ENCODE measurements around the gene SBK2.
"Not testable (repeated sequence)": the region's sequence is repeated elsewhere in the genome, so short reads cannot be mapped to it uniquely, and the experiment has no call there.

The SBK2 gene

DNA sequence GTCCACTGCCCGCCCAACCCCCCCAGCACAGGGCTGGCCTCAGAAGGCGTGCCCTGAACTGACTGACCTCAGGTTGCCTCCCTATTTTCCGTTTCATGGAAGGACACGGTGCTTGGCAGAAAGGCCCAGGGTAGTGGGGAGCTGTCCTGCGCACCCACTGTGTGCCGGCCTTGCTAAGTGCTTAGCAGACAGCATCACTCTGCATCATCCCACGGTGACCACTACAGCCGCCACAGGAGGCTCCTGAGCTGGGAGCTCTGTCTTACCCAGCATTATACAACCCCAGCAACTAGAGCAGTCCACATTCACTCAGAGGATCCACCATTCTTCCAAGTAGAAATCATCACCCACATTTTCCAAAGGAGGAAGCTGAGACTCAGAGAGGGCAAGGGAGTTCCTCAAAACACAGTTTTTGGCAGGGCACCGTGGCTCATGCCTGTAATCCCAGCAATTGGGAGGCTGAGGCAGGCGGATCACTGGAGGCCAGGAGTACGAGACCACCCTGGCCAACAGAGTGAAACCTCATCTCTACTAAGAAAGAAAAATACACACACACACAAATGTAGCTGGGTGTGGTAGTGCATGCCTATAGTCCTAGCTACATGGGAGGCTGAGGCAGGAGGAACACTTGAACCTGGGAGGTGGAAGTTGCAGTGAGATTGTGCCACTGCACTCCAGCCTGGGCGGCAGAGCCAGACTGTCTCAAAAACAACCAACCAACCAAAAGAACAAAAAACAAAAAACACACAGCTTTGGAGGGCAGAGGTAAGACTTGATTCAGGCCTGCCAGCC is 1.6 kb downstream of the SBK2 start:
- no peak for DNase-seq

DNA sequence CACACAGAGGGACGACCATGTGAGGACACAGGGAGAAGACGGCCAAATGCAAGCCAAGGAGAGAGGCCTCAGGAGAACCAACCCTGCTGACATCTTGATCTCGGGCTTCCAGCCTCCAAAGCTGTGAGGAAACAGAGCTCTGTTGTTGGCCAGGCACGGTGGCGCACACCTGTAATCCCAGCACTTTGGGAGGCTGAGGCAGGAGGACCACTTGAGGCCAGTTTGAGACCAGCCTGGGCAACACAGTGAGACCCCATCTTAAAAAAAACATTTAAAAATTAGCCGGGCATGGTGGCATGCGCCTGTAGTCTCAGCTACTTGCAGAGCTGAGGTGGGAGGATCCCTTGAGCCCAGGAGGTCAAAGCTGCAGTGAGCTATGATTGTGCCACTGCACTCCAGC is 2.7 kb downstream of the SBK2 start:
- not testable (repeated sequence) for DNase-seq

DNA sequence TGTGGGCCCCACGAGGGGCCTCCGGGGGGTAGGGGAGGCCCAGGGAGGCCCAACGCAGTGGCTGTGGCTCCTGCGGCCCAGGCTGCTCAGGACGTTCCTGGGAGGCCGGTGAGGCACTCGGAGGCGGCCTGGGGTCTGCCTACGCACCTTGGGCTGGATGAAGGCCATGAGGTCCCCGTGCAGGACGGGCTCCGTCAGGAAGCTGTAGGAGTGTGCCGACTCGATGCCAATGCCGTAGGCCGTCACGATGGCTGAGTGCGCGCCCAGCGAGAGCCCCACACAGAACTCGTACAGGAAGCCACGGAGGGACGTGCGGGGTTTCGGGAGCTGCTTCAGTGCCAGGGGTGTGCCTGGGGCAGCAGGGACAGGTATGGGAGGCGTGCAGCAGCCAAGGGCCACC is 5.9 kb downstream of the SBK2 start:
- DNase-seq: no peak

DNA sequence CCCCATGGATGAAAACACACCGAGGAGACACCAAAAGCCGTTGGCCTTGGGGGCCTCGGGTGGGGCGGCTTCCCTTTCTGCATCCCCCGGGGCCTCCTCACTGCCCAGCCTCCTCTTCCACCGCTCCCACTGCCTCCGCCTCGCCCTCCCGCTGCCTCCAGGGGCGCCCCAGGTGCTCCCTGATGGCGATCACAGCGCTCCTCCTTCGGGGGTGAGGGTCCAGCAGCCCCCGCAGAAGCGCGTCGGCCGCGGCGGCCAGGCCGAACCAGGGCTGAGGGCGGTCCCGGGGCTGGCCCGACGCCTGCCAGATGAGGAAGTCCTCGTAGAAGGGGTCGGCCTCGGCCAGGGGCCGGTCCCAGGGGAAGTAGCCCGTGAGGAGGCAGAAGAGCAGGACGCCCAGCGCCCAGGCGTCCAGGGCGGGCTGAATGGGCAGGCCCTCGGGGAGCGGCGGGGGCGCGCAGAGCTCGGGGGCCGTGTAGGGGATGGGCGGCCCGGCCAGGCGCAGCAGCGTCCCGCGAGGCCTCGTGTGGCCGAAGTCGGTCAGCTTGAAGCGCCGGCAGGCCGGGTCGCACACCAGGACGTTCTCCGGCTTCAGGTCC is 7.2 kb downstream of the SBK2 start:
- no peak for DNase-seq

DNA sequence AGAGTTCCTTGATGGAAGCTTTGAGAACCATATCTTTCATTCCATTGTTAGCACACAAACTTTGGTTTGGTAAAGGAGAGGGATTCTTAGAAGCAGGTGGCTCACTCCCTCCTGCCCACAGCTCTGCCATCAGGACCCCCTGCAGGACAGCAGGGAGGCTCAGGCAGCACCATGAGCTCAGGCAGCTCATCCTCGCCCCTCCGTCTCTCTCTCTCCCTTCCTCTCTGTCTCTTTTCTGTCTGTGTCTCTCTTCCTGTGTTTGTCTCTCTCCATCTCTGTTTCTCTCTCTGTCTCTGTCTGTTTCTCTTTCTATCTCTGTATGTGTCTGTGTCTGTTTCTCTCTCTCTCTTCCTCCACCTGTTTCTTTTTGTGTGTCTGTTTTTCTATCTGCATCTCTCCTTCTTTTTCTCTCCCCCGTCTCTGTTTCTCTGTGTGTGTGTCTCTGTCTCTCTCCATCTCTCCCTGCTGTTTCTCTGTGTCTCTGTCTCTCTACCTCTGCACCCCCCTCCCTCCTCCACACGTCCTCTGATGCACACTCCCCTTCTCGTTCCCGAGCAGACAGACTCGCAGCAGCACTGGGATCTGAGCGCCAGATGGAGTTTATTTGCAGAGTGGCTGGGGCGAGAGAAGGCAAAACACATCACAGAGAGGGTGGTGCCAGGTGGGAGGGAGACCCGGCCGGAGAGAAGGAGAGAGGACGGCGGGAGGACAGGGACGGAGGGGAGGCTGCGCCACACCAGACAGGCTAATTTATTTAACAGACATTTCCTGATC is 8.7 kb downstream of the SBK2 start:
- no peak for DNase-seq

DNA sequence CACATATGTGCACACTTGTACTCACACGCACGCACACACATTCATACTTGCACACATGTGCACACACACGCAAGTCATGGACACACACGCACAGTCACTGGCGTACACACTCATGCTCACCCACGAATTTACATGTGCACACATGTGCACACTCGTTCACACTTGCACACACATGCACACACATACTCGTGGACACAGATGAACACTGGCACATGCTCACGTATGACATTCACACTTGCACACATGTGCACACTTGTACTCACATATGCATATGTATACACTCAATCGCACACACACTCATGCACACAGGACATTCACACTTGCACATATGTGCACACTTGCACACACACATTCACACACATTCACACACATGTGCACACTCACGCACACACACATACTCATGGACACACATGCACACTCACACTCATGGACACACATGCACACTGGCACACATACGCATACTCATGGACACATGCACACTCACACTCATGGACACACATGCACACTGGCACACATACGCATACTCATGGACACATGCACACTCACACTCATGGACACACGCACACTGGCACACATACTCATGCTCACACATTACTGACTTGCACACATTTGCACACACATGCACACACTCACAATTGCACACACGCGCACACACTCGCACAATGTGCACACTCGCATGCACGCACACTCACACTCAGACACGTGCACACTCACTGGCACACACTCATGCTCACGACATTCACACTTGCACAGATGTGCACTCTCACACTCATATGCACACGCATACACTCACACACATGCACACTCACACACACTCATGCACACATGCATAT is 9.5 kb downstream of the SBK2 start:
- DNase-seq: no peak

DNA sequence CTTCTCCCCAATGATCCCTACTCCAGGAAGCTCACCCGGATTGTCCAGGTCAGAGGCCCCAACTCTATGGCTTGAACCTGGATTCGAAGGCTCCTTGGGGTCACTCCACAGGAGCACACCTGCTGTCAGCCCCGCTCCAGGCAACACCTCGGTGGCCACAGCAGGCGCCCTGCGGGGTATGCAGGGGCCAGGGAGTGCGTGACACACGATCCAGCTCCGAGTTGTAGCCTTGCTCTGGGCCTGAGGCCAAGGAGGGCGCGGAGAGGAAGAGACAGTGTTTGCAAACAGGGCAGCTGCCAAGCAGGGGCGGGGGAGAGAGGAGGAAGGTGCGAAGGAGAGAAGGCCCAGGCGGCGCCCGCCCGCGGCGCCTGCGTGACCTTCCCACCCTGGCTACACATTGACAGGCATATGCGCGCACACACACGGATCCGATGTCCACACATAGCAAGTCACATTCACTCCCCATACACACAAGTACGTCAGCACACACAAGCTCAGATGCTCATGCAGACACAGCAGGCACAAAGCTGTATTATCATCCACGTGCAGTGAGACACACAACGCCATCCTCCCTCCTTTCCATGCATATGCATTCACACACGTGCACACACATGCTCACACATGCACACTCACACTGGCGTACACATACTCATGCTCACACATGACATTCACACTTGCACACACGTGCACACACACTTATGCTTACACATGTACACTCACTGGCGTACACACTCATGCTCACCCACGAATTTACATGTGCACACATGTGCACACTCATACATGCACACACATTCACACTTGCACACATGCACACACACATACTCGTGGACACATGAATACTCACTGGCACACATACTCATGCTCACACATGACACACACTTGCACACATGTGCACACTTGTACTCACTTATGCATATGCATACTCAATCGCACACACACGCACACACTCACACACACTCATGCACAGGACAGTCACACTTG is 10.4 kb downstream of the SBK2 start:
- DNase-seq: no peak

DNA sequence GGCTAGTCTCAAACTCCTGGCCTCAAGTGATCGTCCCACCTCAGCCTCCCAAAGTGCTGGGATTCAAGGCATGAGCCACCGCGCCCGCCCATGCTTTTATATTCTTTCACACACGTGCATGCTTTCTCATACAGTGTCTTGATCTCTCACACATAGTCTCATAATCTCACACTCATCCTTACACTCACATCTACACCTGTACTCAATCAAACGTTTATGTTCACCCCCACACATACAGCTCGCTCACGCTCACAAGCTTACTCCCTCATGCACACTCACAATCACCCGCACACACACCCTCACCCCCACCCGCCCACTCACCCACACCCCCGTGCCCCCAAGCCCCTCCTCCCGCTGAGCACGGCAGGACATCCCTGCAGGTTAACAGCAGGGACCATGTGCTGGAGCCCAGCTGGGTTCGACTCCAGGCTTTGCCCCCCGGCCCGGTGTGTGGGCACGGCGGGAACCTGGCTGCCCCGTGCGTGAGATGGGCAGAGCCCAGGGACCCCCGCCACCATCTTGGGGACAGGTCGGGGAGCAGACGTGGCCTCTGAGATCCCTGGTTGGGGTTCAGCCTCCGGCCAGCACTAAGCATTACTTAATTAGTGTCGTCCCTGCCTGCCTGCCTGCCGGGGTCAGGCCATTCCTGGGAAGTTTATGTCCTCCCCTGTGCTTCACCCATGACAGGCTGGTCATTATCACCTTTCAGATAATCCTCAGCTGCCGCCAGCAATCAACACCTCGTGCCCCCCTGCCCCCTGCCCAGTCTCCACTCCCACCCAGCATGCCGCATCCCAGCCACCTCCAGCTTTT is 11.4 kb downstream of the SBK2 start:
- no peak for DNase-seq

DNA sequence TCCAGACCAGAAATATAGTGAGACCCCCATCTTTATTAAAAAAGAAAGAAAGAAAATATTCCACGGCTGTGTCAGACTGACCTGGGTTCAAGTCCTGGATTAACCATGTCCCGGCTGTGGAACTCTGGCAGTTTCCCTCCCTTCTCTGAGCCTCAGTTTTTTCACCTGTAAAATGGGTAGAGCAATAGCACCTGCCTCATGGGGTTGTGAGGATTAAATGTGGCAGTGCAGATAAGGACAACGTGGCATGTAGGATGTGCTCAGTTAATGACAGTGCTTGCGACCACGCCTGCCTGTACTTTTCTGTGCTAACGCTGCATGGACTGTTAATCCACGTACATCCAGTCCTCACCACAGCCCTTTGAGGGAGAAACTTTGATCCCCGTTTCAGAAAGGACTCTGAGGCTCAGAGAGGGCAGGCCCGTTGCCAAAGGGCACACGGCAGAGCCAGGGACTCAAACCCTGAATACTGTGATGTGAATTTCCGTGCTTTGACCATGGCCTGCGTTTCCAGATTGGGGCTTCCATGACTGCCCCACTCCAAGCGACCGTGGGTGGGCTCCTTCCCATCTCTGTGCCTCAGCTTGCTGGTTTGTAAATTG is 16.1 kb downstream of the SBK2 start:
- DNase-seq: no peak

DNA sequence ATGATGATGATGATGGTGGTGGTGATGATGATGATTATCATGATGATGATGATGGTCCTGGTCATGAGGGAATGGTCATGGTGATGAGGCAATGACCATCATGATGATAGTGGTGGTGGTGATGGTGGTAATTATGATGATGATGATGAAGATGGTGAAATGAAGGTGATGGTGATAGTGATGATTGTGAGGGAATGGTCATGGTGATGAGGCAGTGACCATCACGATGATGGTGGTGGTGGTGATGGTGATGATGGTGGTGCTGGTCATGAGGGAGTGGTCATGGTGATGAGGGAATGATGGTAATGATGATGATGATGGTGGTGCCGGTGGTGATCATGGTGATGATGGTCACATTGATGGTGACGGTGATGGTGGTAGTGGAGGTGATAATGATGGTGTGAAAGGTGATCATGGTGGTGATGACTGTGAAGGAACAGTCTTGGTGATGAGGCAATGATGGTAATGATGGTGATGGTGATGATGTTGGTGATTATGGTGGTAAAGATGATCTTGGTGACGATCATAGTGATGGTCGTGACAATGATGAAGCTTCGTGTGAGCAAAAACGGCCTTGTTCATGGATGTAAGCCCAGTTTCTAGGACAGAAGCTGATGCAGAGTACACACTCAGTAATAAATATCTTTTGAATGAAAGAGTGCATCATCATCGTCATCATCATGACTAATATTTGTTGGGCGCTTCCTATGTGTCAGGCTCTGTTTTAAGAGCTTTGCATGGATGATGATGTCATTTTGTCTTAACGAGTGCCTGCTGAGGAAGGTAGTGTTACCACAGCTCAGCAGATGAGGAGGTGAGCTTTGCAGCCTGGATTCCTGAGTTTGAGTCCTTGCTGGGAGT is 17.3 kb downstream of the SBK2 start:
- no peak for DNase-seq

DNA sequence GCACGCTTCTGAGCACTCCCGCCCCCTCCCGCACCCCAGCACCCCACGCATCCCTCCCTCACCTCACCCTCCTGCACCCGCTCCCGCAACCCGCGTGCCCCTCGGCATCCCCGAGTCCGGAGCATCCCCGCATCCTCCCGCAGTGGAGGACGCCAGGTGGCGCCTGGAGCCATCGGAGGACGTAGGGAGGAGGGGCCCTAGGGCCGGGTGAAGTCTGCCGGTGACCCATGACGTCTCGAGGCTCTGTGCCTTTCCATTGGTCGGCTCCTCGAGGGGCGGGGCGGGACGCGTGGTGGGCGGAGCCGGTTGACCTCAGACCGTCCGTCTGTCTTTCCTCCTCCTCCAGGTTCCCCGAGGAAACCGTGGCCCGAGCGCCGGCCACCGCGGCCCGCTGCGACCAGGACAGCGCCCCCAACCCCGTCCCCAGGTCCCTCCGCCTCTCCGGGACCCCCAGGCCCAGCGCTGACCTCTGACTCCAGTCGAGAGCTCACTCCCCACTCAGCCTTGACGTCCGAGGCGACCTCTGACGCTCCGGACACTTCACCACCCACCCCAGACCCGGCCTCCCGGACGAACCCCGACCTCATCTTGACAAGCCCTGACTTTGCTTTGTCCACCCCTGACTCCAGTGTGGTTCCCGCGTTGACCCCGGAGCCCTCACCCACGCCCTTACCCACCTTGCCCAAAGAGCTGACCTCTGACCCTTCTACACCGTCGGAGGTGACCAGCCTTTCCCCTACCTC is 19.9 kb downstream of the SBK2 start:
- DNase-seq: peak; percentile 81 to 89 (median 86)

DNA sequence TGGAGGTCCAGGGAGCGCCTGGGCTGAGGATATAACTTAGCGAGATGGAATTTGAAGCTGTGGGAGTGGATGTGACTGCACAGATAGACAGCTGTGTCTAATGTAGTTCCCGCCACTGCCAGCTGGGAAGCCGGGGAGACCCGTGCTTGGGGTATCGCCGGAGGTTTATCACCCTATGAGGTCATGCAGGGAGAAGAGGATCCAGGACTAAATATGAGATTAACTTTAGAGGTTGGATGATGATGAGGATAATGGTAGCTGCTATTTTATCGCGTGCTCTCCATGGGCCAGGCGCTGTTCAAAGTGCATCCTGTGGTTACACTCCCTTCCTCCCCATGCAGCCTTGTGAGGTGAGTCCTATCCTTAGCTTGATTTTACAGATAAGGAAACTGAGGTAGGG is 28.8 kb downstream of the SBK2 start:
- no peak for DNase-seq

DNA sequence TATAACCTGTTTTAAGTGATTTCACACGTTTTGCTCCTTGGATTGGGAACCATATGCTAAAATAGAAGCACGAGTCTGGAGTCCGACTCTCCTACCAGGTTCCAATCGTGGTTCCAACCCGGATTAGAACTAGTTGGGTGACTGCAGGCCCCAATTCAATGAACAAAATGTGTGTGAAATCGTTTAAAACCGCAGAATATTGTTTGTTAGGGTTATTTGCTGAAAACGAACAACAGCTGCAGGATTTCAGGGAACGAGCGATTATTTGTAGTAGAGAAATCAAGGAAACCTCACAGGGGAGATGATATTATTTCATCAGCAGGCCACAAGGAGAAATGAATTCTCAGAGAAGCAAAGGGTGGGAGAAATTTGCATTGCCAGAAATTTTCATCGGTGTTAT is 32.0 kb downstream of the SBK2 start:
- no peak for DNase-seq

DNA sequence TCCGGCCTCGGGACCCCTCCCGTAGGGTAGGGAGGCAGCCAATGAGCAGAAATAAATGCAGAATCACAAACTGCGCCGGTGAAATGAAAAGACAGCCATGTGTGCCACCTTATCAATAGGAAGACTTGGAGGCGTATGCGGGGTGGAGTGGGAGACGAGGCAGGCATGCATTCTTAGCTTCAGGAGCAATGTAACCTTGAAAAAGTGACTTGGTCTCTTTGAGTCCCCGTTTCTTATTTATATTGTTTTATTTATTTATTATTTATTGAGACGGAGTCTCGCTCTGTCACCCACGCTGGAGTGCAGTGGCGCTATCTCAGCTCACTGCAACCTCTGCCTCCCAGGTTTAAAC is 32.7 kb downstream of the SBK2 start:
- no peak for DNase-seq

DNA sequence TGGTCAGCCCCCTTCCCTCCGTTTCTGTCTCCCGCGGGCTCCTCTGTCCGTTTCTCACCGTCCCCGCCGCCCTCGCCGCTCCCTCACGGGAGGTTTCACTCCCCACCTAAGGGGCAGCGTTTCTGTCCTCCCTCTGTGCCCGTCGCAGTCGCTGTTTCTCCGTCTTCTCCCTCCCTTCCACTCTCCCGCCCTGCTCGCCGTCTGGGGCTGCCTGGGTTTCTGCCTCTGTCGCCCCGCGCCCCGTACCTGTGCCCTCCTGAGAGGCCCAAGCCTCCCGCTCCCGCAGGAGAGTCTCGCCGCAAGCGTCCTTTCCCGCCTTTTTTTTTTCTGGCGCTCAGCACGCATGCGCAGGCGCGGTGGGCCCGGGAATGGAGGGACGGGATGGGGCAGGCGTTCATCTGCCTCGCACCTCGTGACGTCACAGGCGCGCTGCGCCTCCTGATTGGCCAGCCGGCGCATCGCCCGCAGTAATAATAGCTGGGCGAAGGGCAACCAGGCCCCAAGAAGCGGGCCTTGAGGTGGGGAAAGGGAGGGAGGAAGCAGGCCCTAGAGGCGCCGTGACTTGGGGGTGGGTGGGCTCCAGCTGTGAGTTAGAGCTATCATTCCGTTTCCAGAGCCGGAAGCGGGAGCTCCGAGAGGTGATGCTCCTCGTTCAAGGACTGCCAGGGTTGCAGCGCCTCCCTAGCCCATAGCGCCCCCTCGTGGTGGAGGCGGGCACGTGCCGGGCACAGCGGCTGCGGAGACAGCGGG is 33.3 kb downstream of the SBK2 start:
- peak; percentile 79 to 95 (median 87) for DNase-seq

DNA sequence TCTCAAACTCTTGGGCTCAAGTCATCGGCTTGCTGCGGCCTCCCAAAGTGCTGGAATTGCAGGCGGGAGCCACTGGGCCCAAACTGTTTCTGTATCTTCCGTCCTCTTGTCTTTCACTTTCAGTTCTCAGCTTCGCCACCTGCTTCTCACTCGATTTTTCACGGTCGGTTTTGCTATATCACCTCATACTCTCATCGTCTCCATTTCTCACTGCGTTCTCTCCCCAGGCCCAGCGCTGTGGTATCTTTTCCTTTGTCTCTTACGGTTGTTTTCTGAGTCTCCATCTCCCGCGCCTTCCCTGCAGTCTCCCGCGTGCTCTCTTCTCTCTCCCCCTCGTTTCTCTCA is 33.8 kb downstream of the SBK2 start:
- no peak for DNase-seq

DNA sequence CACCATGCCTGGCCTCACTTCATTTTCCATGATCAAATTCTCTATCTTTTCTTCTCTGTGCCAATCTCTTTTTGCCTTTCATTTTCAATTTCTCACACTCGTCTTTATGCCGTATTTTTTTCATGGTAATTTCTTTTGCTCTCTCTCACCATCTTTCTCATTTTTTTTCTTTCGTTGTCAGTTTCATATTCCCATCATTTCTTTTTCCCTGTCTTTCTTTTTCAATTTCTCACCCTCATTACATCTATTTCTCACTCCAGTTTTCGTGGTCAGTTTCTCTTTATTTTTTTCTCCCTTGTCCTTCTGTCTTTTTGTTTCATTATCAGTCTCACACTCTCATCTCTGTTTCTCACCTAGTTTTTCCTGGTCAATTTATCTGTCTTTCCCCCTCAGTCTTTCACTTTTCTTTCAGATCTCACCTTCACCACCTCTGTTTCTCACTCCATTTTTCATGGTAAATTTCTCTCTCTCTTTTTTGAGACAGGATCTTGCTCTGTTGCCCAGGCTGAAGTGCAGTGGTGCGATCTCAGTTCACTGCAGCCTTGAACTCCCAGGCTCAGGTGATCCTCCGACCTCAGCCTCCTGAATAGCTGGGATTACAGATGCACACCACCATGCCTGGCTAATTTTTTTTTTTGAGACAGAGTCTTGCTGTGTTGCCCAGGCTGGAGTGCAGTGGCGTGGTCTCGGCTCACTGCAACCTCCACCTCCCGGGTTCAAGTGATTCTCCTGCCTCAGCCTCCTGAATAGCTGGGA is 34.6 kb downstream of the SBK2 start:
- DNase-seq: no peak

All from T-helper 1 cell (primary cell).